HCT116 (cell line): Measurements from ENCODE around the gene TMEM41A.

Experiments
- ATF3 ChIP-seq: IDR thresholded peaks from 2 replicates; pipeline ENCODE4 v1.6.1; 2012
- CEBPB ChIP-seq: IDR thresholded peaks from 2 replicates; pipeline ENCODE4 v1.6.1; 2012; ENCODE audit warnings: low read depth
- CTCF ChIP-seq, 3 experiments: fragments of 200-600 bp in 1 of 3; sonication (generic) in 1 of 3; IDR thresholded peaks in 2 of 3; conservative IDR thresholded peaks in 1 of 3; 2 replicates each; pipeline ENCODE4 v1.5.1; 2012 to 2017; ENCODE audit warnings: low read depth in 2 of 3, low read length in 2 of 3, antibody characterized with exemption in 1 of 3, borderline replicate concordance in 1 of 3, control low read depth in 1 of 3, mild to moderate bottlenecking in 1 of 3, mixed read lengths in 1 of 3, mixed run types in 1 of 3, moderate library complexity in 1 of 3; ENCODE audit not compliant: insufficient read depth in 1 of 3
- EZH2 ChIP-seq: fragments of 200-600 bp; sonication (generic); IDR thresholded peaks from 2 replicates; pipeline ENCODE4 v1.6.1; 2017; ENCODE audit warnings: antibody characterized with exemption, mixed run types
- EZH2phosphoT487 ChIP-seq: fragments of 200-600 bp; IDR thresholded peaks from 2 replicates; pipeline ENCODE4 v1.6.1; 2018; ENCODE audit warnings: antibody characterized with exemption, borderline replicate concordance
- FOSL1 ChIP-seq: IDR thresholded peaks from 2 replicates; pipeline ENCODE4 v1.6.1; 2012; ENCODE audit warnings: low read depth
- JUND ChIP-seq: IDR thresholded peaks from 2 replicates; pipeline ENCODE4 v1.6.1; 2012
- POLR2A ChIP-seq: IDR thresholded peaks from 2 replicates; pipeline ENCODE4 v1.7.0; 2011; ENCODE audit warnings: borderline replicate concordance; ENCODE audit not compliant: insufficient read depth, insufficient read length; ENCODE audit errors: extremely low read depth
- POLR2AphosphoS5 ChIP-seq: IDR thresholded peaks from 2 replicates; pipeline ENCODE4 v1.6.1; 2011; ENCODE audit warnings: mild to moderate bottlenecking, low read depth, low read length, moderate library complexity
- RAD21 ChIP-seq: IDR thresholded peaks from 2 replicates; pipeline ENCODE4 v1.6.1; 2012; ENCODE audit warnings: low read depth, mild to moderate bottlenecking
- REST ChIP-seq: IDR thresholded peaks from 2 replicates; pipeline ENCODE4 v1.6.1; 2012; ENCODE audit warnings: low read depth
- SIN3A ChIP-seq: IDR thresholded peaks from 2 replicates; pipeline ENCODE4 v1.6.1; 2012; ENCODE audit warnings: low read depth
- TCF7L2 ChIP-seq: IDR thresholded peaks from 2 replicates; pipeline ENCODE4 v1.7.0; 2011; ENCODE audit warnings: borderline replicate concordance, inconsistent platforms; ENCODE audit not compliant: insufficient read depth, insufficient read length; ENCODE audit errors: extremely low read depth
- YY1 ChIP-seq: IDR thresholded peaks from 2 replicates; pipeline ENCODE4 v1.6.1; 2011; ENCODE audit warnings: low read length, low read depth, moderate library complexity, mild to moderate bottlenecking; ENCODE audit not compliant: insufficient replicate concordance; ENCODE audit errors: extremely low read depth

- TF ChIP-seq CTCF (IDR thresholded peaks at IDR 0.05 in 2 of 3, conservative IDR thresholded peaks at IDR 0.05 in 1 of 3; ENCODE audit: borderline replicate concordance in 1 of 3, insufficient read depth in 1 of 3, low read depth in 2 of 3, low read length in 2 of 3) (no peak), POLR2AphosphoS5 (no peak), CEBPB (no peak), EZH2phosphoT487 (no peak), POLR2A (no peak), ATF3 (no peak), JUND (no peak), SIN3A (no peak), YY1 (no peak), RAD21 (no peak), EZH2 (no peak), REST (no peak), FOSL1 (no peak), TCF7L2 (no peak)
Observed at GRCh38 chr3:185530856-185531255, 32.0 kb upstream of the TMEM41A start.
